GM23248 (cell line): Measurements from ENCODE around the gene SARNP. TPM values are rescaled to one million over a fixed set of nuclear protein-coding genes. Genes with fewer than 3 reads are reported as not detected.

Source experiments
- DNase-seq: peaks from one replicate; pipeline ENCODE4 v3.0.0-alpha.2; 2015
- H2AFZ ChIP-seq: fragments of 200-600 bp; sonication (generic); 2 replicates; pipeline ENCODE4 v1.6.1; 2016; ENCODE audit warnings: antibody characterized with exemption
- H3F3A ChIP-seq: fragments of 200-600 bp; sonication (generic); 2 replicates; pipeline ENCODE4 v1.6.1; 2016; ENCODE audit warnings: mild to moderate bottlenecking, antibody characterized with exemption, mixed run types; ENCODE audit not compliant: insufficient read depth
- H3K27ac ChIP-seq: fragments of 200-600 bp; sonication (generic); 2 replicates; pipeline ENCODE4 v1.5.1; 2016; ENCODE audit warnings: mild to moderate bottlenecking
- H3K27me3 ChIP-seq: fragments of 200-600 bp; sonication (generic); replicated peaks from 2 replicates; pipeline ENCODE4 v1.6.1; 2016; ENCODE audit warnings: mild to moderate bottlenecking; ENCODE audit not compliant: insufficient read depth
- H3K36me3 ChIP-seq: fragments of 200-600 bp; sonication (generic); 2 replicates; pipeline ENCODE4 v1.6.1; 2016; ENCODE audit warnings: low read depth, mild to moderate bottlenecking
- H3K4me1 ChIP-seq: fragments of 200-600 bp; sonication (generic); 2 replicates; pipeline ENCODE4 v1.6.1; 2016; ENCODE audit warnings: mild to moderate bottlenecking; ENCODE audit not compliant: insufficient read depth
- H3K4me2 ChIP-seq: fragments of 200-600 bp; sonication (generic); one replicate; pipeline ENCODE4 v1.6.1; 2016; ENCODE audit warnings: mild to moderate bottlenecking; ENCODE audit not compliant: unreplicated experiment
- H3K4me3 ChIP-seq: fragments of 200-600 bp; sonication (generic); 2 replicates; pipeline ENCODE4 v1.5.1; 2016; ENCODE audit warnings: mild to moderate bottlenecking
- H3K79me2 ChIP-seq: fragments of 200-600 bp; sonication (generic); 2 replicates; pipeline ENCODE4 v1.6.1; 2016; ENCODE audit warnings: mild to moderate bottlenecking; ENCODE audit not compliant: insufficient read depth
- H3K9ac ChIP-seq: fragments of 200-600 bp; sonication (generic); 2 replicates; pipeline ENCODE4 v1.6.1; 2016; ENCODE audit warnings: mild to moderate bottlenecking
- H3K9me2 ChIP-seq: fragments of 200-600 bp; sonication (generic); 2 replicates; pipeline ENCODE4 v1.6.1; 2016; ENCODE audit warnings: mixed run types, mild to moderate bottlenecking, moderate library complexity; ENCODE audit not compliant: insufficient read depth
- H3K9me3 ChIP-seq: fragments of 200-600 bp; sonication (generic); one replicate; pipeline ENCODE4 v1.6.1; 2017; ENCODE audit warnings: low read depth
- H4K20me1 ChIP-seq: fragments of 200-600 bp; sonication (generic); 2 replicates; pipeline ENCODE4 v1.6.0; 2016; ENCODE audit not compliant: insufficient read depth
- EZH2 ChIP-seq: fragments of 200-600 bp; sonication (generic); IDR thresholded peaks from 2 replicates; pipeline ENCODE4 v1.6.1; 2018; ENCODE audit warnings: antibody characterized with exemption, mild to moderate bottlenecking; ENCODE audit not compliant: insufficient read depth, poor library complexity, severe bottlenecking
- EZH2phosphoT487 ChIP-seq: fragments of 200-600 bp; sonication (generic); IDR thresholded peaks from 2 replicates; pipeline ENCODE4 v1.6.1; 2018; ENCODE audit warnings: antibody characterized with exemption, moderate library complexity, mild to moderate bottlenecking, low read depth; ENCODE audit not compliant: insufficient read depth
- WGBS, 2 experiments: methylation state at CpG; one replicate each; pipeline ENCODE4 v1.1.6; 2015 to 2017; ENCODE audit warnings: low lambda C conversion rate in 2 of 2, low coverage in 1 of 2; ENCODE audit errors: missing lambda C conversion rate in 2 of 2; 5-methylcytosine and 5-hydroxymethylcytosine counted together
- in situ Hi-C: fragments of 300-500 bp; cut with MboI; formaldehyde crosslinking; loops from 2 replicates; pipeline ENCODE4 v1.15.0; 2020
- polyA plus RNA-seq: library from polyadenylated mRNA; unstranded; fragments of >200 nt; fragmentation: Nextera tagmentation; extraction: Ambion mirVana; gene quantifications from 2 replicates; pipeline ENCODE4 v1.2.1, GENCODE V29; 2016
- total RNA-seq: library from RNA; depleted of rRNA; stranded (reverse); fragments of >200 nt; shearing (Covaris generic); gene quantifications from 2 replicates; pipeline ENCODE4 v1.2.3, GENCODE V29; 2014

SARNP gene
- total and polyA plus RNA-seq, 2 experiments from 2014 or later: 53.6 to 131 TPM

- no peak for TF ChIP-seq EZH2
- no peak for TF ChIP-seq EZH2phosphoT487
- no peaks in the 10 kb centered on the region for H4K20me1 ChIP-seq
- DNase-seq: peak; percentile 34
- in situ Hi-C loops: no loop called here
- peak overlapping the region; percentile 98 for H3K4me3 ChIP-seq
- WGBS, 2 experiments: 0 to 2% methylated on average over 4 of the region's 4 CpGs
- H3K79me2 ChIP-seq: peaks cover under 1% of the 10 kb centered on the region; the same call in 1 of the 2 replicates
- H3K36me3 ChIP-seq: no peaks in the 10 kb centered on the region
- H3F3A ChIP-seq: peaks cover 3% of the 10 kb centered on the region; the same call in 1 of the 2 replicates
- H3K4me1 ChIP-seq: peaks cover 10% of the 10 kb centered on the region; the same call in 1 of the 2 replicates
- no peaks in the 10 kb centered on the region for H3K27me3 ChIP-seq
- peak overlapping the region; percentile 100 for H2AFZ ChIP-seq
- H3K4me2 ChIP-seq: peak overlapping the region; percentile 100
- H3K27ac ChIP-seq: peak overlapping the region; percentile 56; the same call in 1 of the 2 replicates
- H3K9ac ChIP-seq: peak overlapping the region; percentile 83
- no peaks in the 10 kb centered on the region for H3K9me3 ChIP-seq
- no peaks in the 10 kb centered on the region for H3K9me2 ChIP-seq
Measured at GRCh38 chr12:55737581-55738122, 79.9 kb downstream of the SARNP start.

GRCh38 chr12:55736780-55737580, 80.5 kb downstream of the SARNP start:
- in situ Hi-C loops: no loop called here
- no peak overlapping the region for H3K4me2 ChIP-seq

GRCh38 chr12:55736076-55736475, 81.4 kb downstream of the SARNP start:
- Histone ChIP-seq H3K27ac (no peak overlapping the region), H3K4me2 (no peak overlapping the region), H3K36me3 (no peaks in the 10 kb centered on the region), H3F3A (peaks cover 3% of the 10 kb centered on the region; the same call in 1 of the 2 replicates), H4K20me1 (no peaks in the 10 kb centered on the region), H3K79me2 (peaks cover 16% of the 10 kb centered on the region), H3K9me2 (no peaks in the 10 kb centered on the region), H3K4me1 (peaks cover 7% of the 10 kb centered on the region; the same call in 1 of the 2 replicates), H3K9me3 (no peaks in the 10 kb centered on the region), H3K4me3 (no peak overlapping the region), H3K27me3 (no peaks in the 10 kb centered on the region), H3K9ac (no peak overlapping the region), H2AFZ (no peak overlapping the region)
- 53 to 58% methylated on average over 3 of the region's 3 CpGs for WGBS, 2 experiments
- no peak for TF ChIP-seq EZH2
- TF ChIP-seq EZH2phosphoT487: no peak
- DNase-seq: no peak
- in situ Hi-C loops: no loop called here

More at GRCh38 chr12:55736780-55737580, 80.5 kb downstream of the SARNP start:
- peaks cover 7% of the 10 kb centered on the region; the same call in 1 of the 2 replicates for H3K4me1 ChIP-seq
- no peaks in the 10 kb centered on the region for H3K9me3 ChIP-seq
- whole genome bisulfite sequencing, 2 experiments: 19 to 21% methylated on average over 6 of the region's 6 CpGs
- no peak overlapping the region for H3K4me3 ChIP-seq
- no peak overlapping the region for H3K27ac ChIP-seq
- peaks cover 7% of the 10 kb centered on the region for H3K79me2 ChIP-seq
- no peaks in the 10 kb centered on the region for H3K36me3 ChIP-seq
- H3K9me2 ChIP-seq: no peaks in the 10 kb centered on the region
- no peak overlapping the region for H3K9ac ChIP-seq
- H3K27me3 ChIP-seq: no peaks in the 10 kb centered on the region
- no peaks in the 10 kb centered on the region for H4K20me1 ChIP-seq
- no peak for TF ChIP-seq EZH2phosphoT487
- H3F3A ChIP-seq: peaks cover 3% of the 10 kb centered on the region; the same call in 1 of the 2 replicates
- DNase-seq: peak; percentile 84
- H2AFZ ChIP-seq: peak overlapping the region; percentile 100

GRCh38 chr12:55734595-55734994, 82.9 kb downstream of the SARNP start:
- Histone ChIP-seq H2AFZ (no peak overlapping the region), H3K9me3 (no peaks in the 10 kb centered on the region), H3K9ac (no peak overlapping the region), H3K4me2 (no peak overlapping the region), H3K79me2 (peaks cover 26% of the 10 kb centered on the region), H3F3A (peaks cover 18% of the 10 kb centered on the region), H3K27me3 (no peaks in the 10 kb centered on the region), H3K36me3 (no peaks in the 10 kb centered on the region), H3K4me1 (peaks cover 16% of the 10 kb centered on the region), H3K27ac (no peak overlapping the region), H3K9me2 (no peaks in the 10 kb centered on the region), H3K4me3 (no peak overlapping the region), H4K20me1 (no peaks in the 10 kb centered on the region)
- DNase-seq: no peak
- in situ Hi-C loops: no loop called here
- 85% methylated on average over 3 of the region's 3 CpGs for WGBS, 2 experiments
- TF ChIP-seq EZH2: no peak
- no peak for TF ChIP-seq EZH2phosphoT487
